LNCAP (cell line): ENCODE measurements around the gene NFE2L1.

Source experiments
- CTCF ChIP-seq: fragments of 450-650 bp; IDR thresholded peaks from 2 replicates; pipeline ENCODE4 v1.5.1; 2017; ENCODE audit warnings: mild to moderate bottlenecking

Gene NFE2L1

GRCh38 chr17:48110761-48111160, 62.6 kb downstream of the NFE2L1 start:
- TF ChIP-seq CTCF = no peak
